K562 (cell line): Measurements from ENCODE around the gene CNPY4. TPM values are rescaled to one million over a fixed set of nuclear protein-coding genes. Genes with fewer than 3 reads are reported as not detected.

Experiments
- DDX20 ChIP-seq: fragments of 450-650 bp; IDR thresholded peaks from 2 replicates; pipeline ENCODE4 v1.6.1; 2016; ENCODE audit warnings: missing genetic modification characterization, low read depth, mild to moderate bottlenecking, missing compliant biosample characterization, moderate library complexity
- ETS2 ChIP-seq: IDR thresholded peaks from 2 replicates; pipeline ENCODE4 v1.6.1; 2016; ENCODE audit warnings: borderline replicate concordance, missing genetic modification characterization, mild to moderate bottlenecking, moderate library complexity, missing compliant biosample characterization; ENCODE audit not compliant: poor library complexity, severe bottlenecking
- HMG20A ChIP-seq: fragments of 450-650 bp; formaldehyde crosslinking; conservative IDR thresholded peaks from 2 replicates; pipeline ENCODE4 v1.4.0; 2020; ENCODE audit warnings: mild to moderate bottlenecking, mixed read lengths
- HMGXB4 ChIP-seq: sonication (generic); formaldehyde crosslinking; IDR thresholded peaks from 2 replicates; pipeline ENCODE4 v1.8.1; 2023; ENCODE audit warnings: mild to moderate bottlenecking, missing genetic modification reagents
- KLF6 ChIP-seq: fragments of 250-450 bp; sonication (Bioruptor Pico); IDR thresholded peaks from 2 replicates; pipeline ENCODE4 v1.4.0; 2020; ENCODE audit warnings: mild to moderate bottlenecking, moderate library complexity, borderline replicate concordance
- MCM2 ChIP-seq: fragments of 450-650 bp; IDR thresholded peaks from 2 replicates; pipeline ENCODE4 v1.6.1; 2017; ENCODE audit warnings: low read depth, mild to moderate bottlenecking
- MCM3 ChIP-seq: fragments of 450-650 bp; IDR thresholded peaks from 2 replicates; pipeline ENCODE4 v1.6.1; 2016
- POLR2AphosphoS2 ChIP-seq: IDR thresholded peaks from 2 replicates; pipeline ENCODE4 v1.6.1; 2012; ENCODE audit warnings: low read length, improper control_type of control experiment
- RBFOX2 ChIP-seq: fragments of 200-400 bp; formaldehyde crosslinking; IDR thresholded peaks from 2 replicates; pipeline ENCODE4 v1.6.1; 2017; ENCODE audit warnings: low read depth, mild to moderate bottlenecking, low read length, moderate library complexity
- RCOR1 ChIP-seq, 2 experiments: IDR thresholded peaks; 2 replicates each; pipeline ENCODE4 v1.6.1; 2012; ENCODE audit warnings: low read depth in 2 of 2, low read length in 2 of 2, borderline replicate concordance in 1 of 2, improper control_type of control experiment in 1 of 2
- SMARCA5 ChIP-seq: fragments of 450-650 bp; IDR thresholded peaks from 2 replicates; pipeline ENCODE4 v1.6.1; 2016
- STAT5B ChIP-seq: fragments of 250-450 bp; sonication (Bioruptor Pico); IDR thresholded peaks from 2 replicates; pipeline ENCODE4 v1.8.0; 2021; ENCODE audit warnings: mild to moderate bottlenecking, inconsistent platforms
- TCF3 ChIP-seq: sonication (generic); formaldehyde crosslinking; IDR thresholded peaks from 2 replicates; pipeline ENCODE4 v1.4.0; 2020; ENCODE audit warnings: mild to moderate bottlenecking, missing genetic modification reagents
- ZBTB43 ChIP-seq: sonication (generic); formaldehyde crosslinking; IDR thresholded peaks from 2 replicates; pipeline ENCODE4 v1.8.0; 2023; ENCODE audit warnings: mild to moderate bottlenecking, missing genetic modification reagents
- ZBTB9 ChIP-seq: fragments of 450-650 bp; formaldehyde crosslinking; IDR thresholded peaks from 2 replicates; pipeline ENCODE4 v1.4.0; 2020; ENCODE audit warnings: mild to moderate bottlenecking, moderate library complexity
- ZNF609 ChIP-seq: sonication (generic); formaldehyde crosslinking; IDR thresholded peaks from 2 replicates; pipeline ENCODE4 v1.8.1; 2023; ENCODE audit warnings: missing genetic modification reagents, mild to moderate bottlenecking, borderline replicate concordance
- ZNF696 ChIP-seq: fragments of 250-450 bp; sonication (Bioruptor Pico); conservative IDR thresholded peaks from 2 replicates; pipeline ENCODE4 v1.4.0; 2020; ENCODE audit warnings: mild to moderate bottlenecking, moderate library complexity
- polyA plus RNA-seq, 8 experiments: library from polyadenylated mRNA; depleted of rRNA in 4 of 8; stranded (reverse) in 5 of 8; unstranded in 3 of 8; fragments of >200 nt; fragmentation: Nextera tagmentation in 2 of 8; fragmentation: Illumina TruSeq in 1 of 8; extraction: Ambion mirVana in 2 of 8; extraction: Trizol in 1 of 8; gene quantifications; 2 replicates each; pipeline versions ENCODE4 v1.2.1 to v1.2.3, GENCODE V29; 2011 to 2014; ENCODE audit warnings: inconsistent platforms in 1 of 8, missing spikeins in 1 of 8
- total RNA-seq, 7 experiments: library from RNA; depleted of rRNA in 6 of 7; stranded (reverse); fragments of >200 nt in 6 of 7; fragmentation: Illumina TruSeq in 2 of 7; extraction: Trizol in 2 of 7; gene quantifications; 2 replicates each; pipeline versions ENCODE4 v1.2.1 to v1.2.3, GENCODE V29; 2011 to 2021; ENCODE audit warnings: low replicate concordance in 1 of 7

CNPY4 gene
- total and polyA plus RNA-seq, 9 of the 15 experiments (the other 6 are each of a cell fraction or from before 2014, with no cell fraction given): 1.9 to 11.2 (median 7.0) TPM

GRCh38 chr7:100119970-100120732 is 717 bp downstream of the CNPY4 start (continued):
- TF ChIP-seq ZNF609 (no peak), SMARCA5 (peak; percentile 59; the same call in 1 of the 2 replicates), STAT5B (no peak), MCM3 (no peak), RBFOX2 (no peak), HMGXB4 (CRISPR knock-in tag) (no peak), HMG20A (CRISPR knock-in tag) (no peak), ZBTB43 (CRISPR knock-in tag) (no peak), RCOR1 (IDR thresholded peaks at IDR 0.05; ENCODE audit: borderline replicate concordance in 1 of 2, low read depth in 2 of 2, low read length in 2 of 2) (no peak), ZNF696 (CRISPR knock-in tag) (no peak), DDX20 (no peak), ZBTB9 (no peak), KLF6 (CRISPR knock-in tag) (no peak), ETS2 (no peak), MCM2 (no peak), POLR2AphosphoS2 (peak; percentile 50; the same call in 1 of the 2 replicates), TCF3 (CRISPR knock-in tag) (no peak)
- TF ChIP-seq, all 486 proteins: peak for 46
